Gastrocnemius medialis (tissue), 4 donors: ENCODE results near the gene AKAP13.

Source experiments
- CTCF ChIP-seq, 5 experiments: fragments of 450-650 bp in 3 of 5; fragments of 200-600 bp in 2 of 5; sonication (generic) in 2 of 5; IDR thresholded peaks in 4 of 5; conservative IDR thresholded peaks in 1 of 5; 1 replicate in 4 of 5; 2 replicates in 1 of 5; pipeline ENCODE4 v1.5.1; 2016 to 2019; ENCODE audit warnings: antibody characterized with exemption in 5 of 5, mild to moderate bottlenecking in 3 of 5, moderate library complexity in 3 of 5
- POLR2A ChIP-seq, 2 donors: fragments of 450-650 bp; IDR thresholded peaks; one replicate each; pipeline ENCODE4 v1.6.1; 2017; ENCODE audit warnings: antibody characterized with exemption in 2 of 2, mild to moderate bottlenecking in 2 of 2, moderate library complexity in 2 of 2

- TF ChIP-seq POLR2A (IDR thresholded peaks at IDR 0.05) (no peak), CTCF (IDR thresholded peaks at IDR 0.05 in 4 of 5, conservative IDR thresholded peaks at IDR 0.05 in 1 of 5) (no peak)
Observed at GRCh38 chr15:85624291-85624801, 243.9 kb downstream of the AKAP13 start.
